Lung (tissue), 12 donors: Measurements from ENCODE around the gene SLCO3A1. TPM values are rescaled to one million over a fixed set of nuclear protein-coding genes. Genes with fewer than 3 reads are reported as not detected.

Experiments
- ATAC-seq: fragments of 200-7000 bp; cut with Tn5 transposase; one replicate; pipeline ENCODE4 v1.9.1; 2020; ENCODE audit warnings: moderate number of reproducible peaks; ENCODE audit not compliant: insufficient read depth, low FRiP score
- DNase-seq, 3 donors: peaks; one replicate each; pipeline ENCODE4 v3.0.0-alpha.2; 2013 to 2017
- H3K27ac ChIP-seq, 2 donors: one replicate each; pipeline ENCODE4 v1.5.1; 2013; ENCODE audit warnings: mild to moderate bottlenecking in 2 of 2, moderate library complexity in 2 of 2, control low read depth in 1 of 2, inconsistent platforms in 1 of 2, low read depth in 1 of 2, low read length in 1 of 2
- H3K27me3 ChIP-seq, 3 donors: one replicate each; pipeline ENCODE4 v1.5.1; 2013; ENCODE audit warnings: low read length in 2 of 3; ENCODE audit not compliant: control insufficient read depth in 3 of 3, insufficient read depth in 3 of 3
- H3K36me3 ChIP-seq, 4 donors: one replicate each; pipeline ENCODE4 v1.5.1; 2013; ENCODE audit warnings: low read length in 4 of 4, mild to moderate bottlenecking in 1 of 4, moderate library complexity in 1 of 4; ENCODE audit not compliant: control insufficient read depth in 4 of 4, insufficient read depth in 4 of 4
- H3K4me1 ChIP-seq, 5 donors: one replicate each; pipeline ENCODE4 v1.5.1; 2013; ENCODE audit warnings: low read length in 5 of 5, mild to moderate bottlenecking in 2 of 5, moderate library complexity in 1 of 5; ENCODE audit not compliant: control insufficient read depth in 5 of 5, insufficient read depth in 5 of 5
- H3K4me3 ChIP-seq: one replicate; pipeline ENCODE4 v1.5.1; 2013; ENCODE audit warnings: mild to moderate bottlenecking, control low read depth, moderate library complexity
- H3K9ac ChIP-seq, 2 donors: one replicate each; pipeline ENCODE4 v1.5.1; 2013; ENCODE audit warnings: low read length in 2 of 2, control low read depth in 1 of 2; ENCODE audit not compliant: insufficient read depth in 1 of 2
- H3K9me3 ChIP-seq, 4 donors: one replicate each; pipeline ENCODE4 v1.5.1; 2013; ENCODE audit warnings: low read length in 3 of 4, mild to moderate bottlenecking in 1 of 4, moderate library complexity in 1 of 4; ENCODE audit not compliant: control insufficient read depth in 4 of 4, insufficient read depth in 3 of 4
- WGBS, 2 donors: extraction: QIAGEN DNeasy Blood & Tissue Kit; methylation state at CpG; one replicate each; pipeline ENCODE4 v1.1.7; 2013; 5-methylcytosine and 5-hydroxymethylcytosine counted together
- polyA plus RNA-seq, 2 donors: library from polyadenylated mRNA; stranded (reverse); fragments of 200-250 nt; gene quantifications; one replicate each; pipeline ENCODE4 v1.2.1, GENCODE V29; 2013
- total RNA-seq, 2 donors: library from RNA; depleted of rRNA in 1 of 2; stranded (reverse); fragments of >200 nt in 1 of 2; gene quantifications; one replicate each; pipeline ENCODE4 v1.2.1, GENCODE V29; 2014 to 2021
- TF ChIP-seq, protein P1 (sequence below): IDR thresholded peaks from 2 replicates; pipeline ENCODE4 v1.5.1; 2012; ENCODE audit warnings: mild to moderate bottlenecking; ENCODE audit errors: control extremely low read depth, extremely low read depth
- donor health status: control.
- donor health status: control.
- donor health status: Bipolar disorder and iron deficiency.
- donor health status: healthy.
- donor health status: DM: yes; HTN: yes; CAD: no.

SLCO3A1 gene
- total and polyA plus RNA-seq, 4 donors = 20.5 to 56.3 (median 33.5) TPM

DNA sequence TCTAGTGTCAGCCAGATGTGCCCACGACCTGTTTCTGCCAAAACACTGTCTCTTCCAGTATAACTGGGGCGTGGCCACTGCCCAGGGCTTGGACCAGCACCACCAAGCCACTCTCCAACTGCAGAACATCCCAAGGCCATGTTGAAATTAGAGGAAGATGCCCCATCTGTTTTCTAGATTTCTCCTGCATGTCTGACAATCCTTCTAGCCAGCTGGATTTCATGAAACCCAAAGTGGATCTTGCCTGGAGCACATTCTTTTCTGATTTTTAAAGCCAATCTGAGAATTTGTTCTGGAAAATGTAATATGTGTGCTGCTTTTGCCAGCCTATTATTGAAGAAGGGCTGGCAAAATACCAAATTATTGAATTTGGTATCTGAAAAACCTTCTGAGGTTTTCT is 182.5 kb downstream of the SLCO3A1 start:
- DNase-seq (no peak), ATAC-seq (no peak)
- H3K27me3 ChIP-seq = no peaks in the 10 kb centered on the region
- 71 to 76% methylated on average over 2 of the region's 2 CpGs for WGBS, 2 donors
- H3K4me1 ChIP-seq = peaks cover 0 to 15% (median 7%) of the 10 kb centered on the region in 5 donors
- H3K4me3 ChIP-seq = no peak overlapping the region
- H3K27ac ChIP-seq = no peak overlapping the region
- TF ChIP-seq, protein P1, sequence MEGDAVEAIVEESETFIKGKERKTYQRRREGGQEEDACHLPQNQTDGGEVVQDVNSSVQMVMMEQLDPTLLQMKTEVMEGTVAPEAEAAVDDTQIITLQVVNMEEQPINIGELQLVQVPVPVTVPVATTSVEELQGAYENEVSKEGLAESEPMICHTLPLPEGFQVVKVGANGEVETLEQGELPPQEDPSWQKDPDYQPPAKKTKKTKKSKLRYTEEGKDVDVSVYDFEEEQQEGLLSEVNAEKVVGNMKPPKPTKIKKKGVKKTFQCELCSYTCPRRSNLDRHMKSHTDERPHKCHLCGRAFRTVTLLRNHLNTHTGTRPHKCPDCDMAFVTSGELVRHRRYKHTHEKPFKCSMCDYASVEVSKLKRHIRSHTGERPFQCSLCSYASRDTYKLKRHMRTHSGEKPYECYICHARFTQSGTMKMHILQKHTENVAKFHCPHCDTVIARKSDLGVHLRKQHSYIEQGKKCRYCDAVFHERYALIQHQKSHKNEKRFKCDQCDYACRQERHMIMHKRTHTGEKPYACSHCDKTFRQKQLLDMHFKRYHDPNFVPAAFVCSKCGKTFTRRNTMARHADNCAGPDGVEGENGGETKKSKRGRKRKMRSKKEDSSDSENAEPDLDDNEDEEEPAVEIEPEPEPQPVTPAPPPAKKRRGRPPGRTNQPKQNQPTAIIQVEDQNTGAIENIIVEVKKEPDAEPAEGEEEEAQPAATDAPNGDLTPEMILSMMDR = no peak
- no peaks in the 10 kb centered on the region for H3K36me3 ChIP-seq
- H3K9me3 ChIP-seq = no peaks in the 10 kb centered on the region
- H3K9ac ChIP-seq = no peak overlapping the region

DNA sequence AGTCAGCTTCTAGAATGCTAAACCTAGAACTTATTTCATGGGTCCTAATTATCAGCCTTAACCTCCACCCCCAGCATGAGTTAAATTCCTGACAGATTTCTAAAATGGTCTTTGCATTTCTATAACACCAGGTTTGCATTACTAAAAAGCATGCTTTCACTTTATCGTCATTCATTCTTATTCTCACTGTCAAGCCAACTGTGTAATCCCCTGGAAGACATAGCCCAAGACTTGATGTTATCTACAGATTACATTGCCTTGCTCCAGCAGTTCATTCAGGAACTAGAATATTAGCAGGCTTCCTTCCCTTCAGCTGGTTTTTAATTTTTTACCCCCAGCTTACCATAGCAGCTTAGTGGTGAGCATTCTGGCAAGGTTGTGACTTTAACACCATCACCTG is 184.0 kb downstream of the SLCO3A1 start:
- ATAC-seq (no peak), DNase-seq (no peak)
- TF ChIP-seq, protein P1 = no peak
- no peaks in the 10 kb centered on the region for H3K36me3 ChIP-seq
- WGBS, 2 donors = 30 to 53% methylated on average over 1 of the region's 1 CpG
- H3K9ac ChIP-seq = no peak overlapping the region
- H3K27me3 ChIP-seq = no peaks in the 10 kb centered on the region
- H3K4me1 ChIP-seq = peaks cover 0 to 15% (median 8%) of the 10 kb centered on the region in 5 donors
- H3K4me3 ChIP-seq = no peak overlapping the region
- no peaks in the 10 kb centered on the region for H3K9me3 ChIP-seq
- H3K27ac ChIP-seq = no peak overlapping the region

DNA sequence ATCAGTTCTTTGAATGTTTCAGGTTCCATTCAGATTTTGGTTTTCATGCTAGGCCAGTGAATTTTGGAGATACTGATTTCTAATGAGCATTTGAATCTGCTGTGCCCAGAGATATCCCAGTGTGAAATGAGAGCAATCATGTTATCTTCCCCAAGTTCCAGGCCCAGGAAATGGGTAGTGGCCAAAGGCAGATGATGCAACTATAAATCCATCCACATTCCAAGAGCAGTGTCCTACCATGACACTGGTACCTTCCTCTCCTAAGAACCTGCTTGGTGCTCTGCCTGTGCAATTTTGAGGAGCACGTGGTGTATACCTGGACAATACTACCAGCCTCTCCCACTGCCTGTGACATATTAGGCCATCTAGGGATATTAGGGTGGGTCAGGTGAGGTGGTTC is 186.8 kb downstream of the SLCO3A1 start:
- Histone ChIP-seq H3K27me3 (no peaks in the 10 kb centered on the region), H3K9me3 (no peaks in the 10 kb centered on the region), H3K27ac (no peak overlapping the region), H3K4me1 (peaks cover 0 to 12% (median 3%) of the 10 kb centered on the region in 5 donors), H3K9ac (no peak overlapping the region), H3K36me3 (no peaks in the 10 kb centered on the region), H3K4me3 (no peak overlapping the region)
- ATAC-seq (no peak), DNase-seq (no peak)
- TF ChIP-seq, protein P1 = no peak
- WGBS, 2 donors = 90 to 100% methylated on average over 1 of the region's 1 CpG

DNA sequence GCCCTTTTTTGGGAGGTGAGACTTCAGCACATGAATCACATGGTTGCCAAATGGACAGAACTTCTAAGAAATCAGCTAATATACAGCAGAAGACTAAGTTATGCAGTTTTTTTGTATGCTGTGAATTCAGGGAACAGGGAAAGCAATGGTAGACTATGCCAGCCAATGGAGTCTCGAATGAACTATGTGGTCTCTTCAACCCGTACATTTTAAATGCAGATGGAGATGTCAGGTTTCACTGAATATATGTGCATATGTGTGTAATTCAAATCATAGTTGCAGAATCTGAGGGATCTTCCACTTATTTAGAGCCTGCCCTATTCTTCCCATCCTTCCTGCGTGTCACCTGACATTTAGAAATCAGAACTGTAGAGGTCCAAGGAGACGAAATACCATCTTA is 187.9 kb downstream of the SLCO3A1 start:
- DNase-seq = no peak

More for the DNA sequence above, 187.9 kb downstream of the SLCO3A1 start:
- Histone ChIP-seq H3K9ac (no peak overlapping the region), H3K4me3 (no peak overlapping the region), H3K4me1 (peaks cover 0 to 12% (median 3%) of the 10 kb centered on the region in 5 donors), H3K27me3 (no peaks in the 10 kb centered on the region), H3K27ac (no peak overlapping the region), H3K36me3 (no peaks in the 10 kb centered on the region), H3K9me3 (no peaks in the 10 kb centered on the region)
- TF ChIP-seq, protein P1 = no peak
- ATAC-seq = no peak
- 95 to 96% methylated on average over 4 of the region's 4 CpGs for WGBS, 2 donors
